HFFc6 (cell line): ENCODE results near the gene NTN1. TPM values are rescaled to one million over a fixed set of nuclear protein-coding genes. Genes with fewer than 3 reads are reported as not detected.

Experiments
- DNase-seq: peaks from one replicate; pipeline ENCODE4 v3.0.0-alpha.2; 2018
- H3K27ac Mint-ChIP-seq: 2 replicates; pipeline ENCODE4 v1.8.0; 2020; ENCODE audit warnings: mild to moderate bottlenecking, mixed read lengths
- H3K27me3 Mint-ChIP-seq: 2 replicates; pipeline ENCODE4 v1.8.0; 2021; ENCODE audit warnings: mild to moderate bottlenecking, moderate library complexity, mixed read lengths; ENCODE audit not compliant: insufficient read depth
- H3K36me3 Mint-ChIP-seq: 2 replicates; pipeline ENCODE4 v1.8.0; 2021; ENCODE audit warnings: low read depth, mixed read lengths
- H3K4me1 Mint-ChIP-seq: 2 replicates; pipeline ENCODE4 v1.8.0; 2020; ENCODE audit warnings: low read depth, mixed read lengths
- H3K4me3 Mint-ChIP-seq: 2 replicates; pipeline ENCODE4 v1.8.0; 2020; ENCODE audit warnings: mild to moderate bottlenecking, moderate library complexity, mixed read lengths
- H3K9me3 Mint-ChIP-seq: 2 replicates; pipeline ENCODE4 v1.8.0; 2020; ENCODE audit warnings: mild to moderate bottlenecking, mixed read lengths
- CTCF ChIP-seq: fragments of 200-600 bp; sonication (generic); IDR thresholded peaks from 2 replicates; pipeline ENCODE4 v1.5.0; 2021; ENCODE audit warnings: antibody characterized with exemption, mild to moderate bottlenecking
- total RNA-seq, 6 experiments: library from RNA; stranded (reverse); fragmentation: NEBNext Ultra II Directional; extraction: Animal tissue kit (Norgen Biotek cat#: 25700); gene quantifications; 2 replicates in 1 of 6; 3 replicates in 5 of 6; pipeline ENCODE4 v1.2.3, GENCODE V29; 2021

NTN1 gene
- total RNA-seq, 6 experiments from 2014 or later = not detected

- no peak for TF ChIP-seq CTCF
- Mint-ChIP-seq H3K27ac (no peak overlapping the region), H3K4me1 (no peaks in the 10 kb centered on the region), H3K36me3 (no peaks in the 10 kb centered on the region), H3K4me3 (no peak overlapping the region), H3K9me3 (peaks cover 17% of the 10 kb centered on the region), H3K27me3 (no peaks in the 10 kb centered on the region)
- DNase-seq = no peak
Observed at GRCh38 chr17:9224485-9224884, 203.2 kb downstream of the NTN1 start.

- H3K4me3 Mint-ChIP-seq = no peak overlapping the region
- H3K9me3 Mint-ChIP-seq = peaks cover 16% of the 10 kb centered on the region
- no peaks in the 10 kb centered on the region for H3K36me3 Mint-ChIP-seq
- no peaks in the 10 kb centered on the region; the same call in 1 of the 2 replicates for H3K27me3 Mint-ChIP-seq
- H3K27ac Mint-ChIP-seq = no peak overlapping the region
- H3K4me1 Mint-ChIP-seq = no peaks in the 10 kb centered on the region
- 0 out of 2 replicates have a peak, but pooled peaks have one; percentile 13 for TF ChIP-seq CTCF
- no peak for DNase-seq
Observed at GRCh38 chr17:9225305-9226101, 204.2 kb downstream of the NTN1 start.

GRCh38 chr17:9226130-9226793 lies 205.0 kb downstream of the NTN1 start:
- no peaks in the 10 kb centered on the region; the same call in 1 of the 2 replicates for H3K27me3 Mint-ChIP-seq
- no peaks in the 10 kb centered on the region for H3K36me3 Mint-ChIP-seq

GRCh38 chr17:9226794-9227135 lies 205.5 kb downstream of the NTN1 start:
- H3K4me3 Mint-ChIP-seq = no peak overlapping the region
- no peaks in the 10 kb centered on the region; the same call in 1 of the 2 replicates for H3K27me3 Mint-ChIP-seq
- no peak for TF ChIP-seq CTCF
- no peak for DNase-seq
- H3K4me1 Mint-ChIP-seq = no peaks in the 10 kb centered on the region
- H3K27ac Mint-ChIP-seq = no peak overlapping the region
- peaks cover 14% of the 10 kb centered on the region for H3K9me3 Mint-ChIP-seq
- no peaks in the 10 kb centered on the region for H3K36me3 Mint-ChIP-seq

More at GRCh38 chr17:9226130-9226793, 205.0 kb downstream of the NTN1 start:
- H3K9me3 Mint-ChIP-seq = peaks cover 14% of the 10 kb centered on the region
- H3K4me3 Mint-ChIP-seq = no peak overlapping the region
- no peak overlapping the region for H3K27ac Mint-ChIP-seq
- DNase-seq = no peak
- no peak for TF ChIP-seq CTCF
- H3K4me1 Mint-ChIP-seq = no peaks in the 10 kb centered on the region

- H3K36me3 Mint-ChIP-seq = no peaks in the 10 kb centered on the region
- H3K9me3 Mint-ChIP-seq = peaks cover 10% of the 10 kb centered on the region; the same call in 1 of the 2 replicates
- H3K27me3 Mint-ChIP-seq = no peaks in the 10 kb centered on the region; the same call in 1 of the 2 replicates
- TF ChIP-seq CTCF = no peak
- DNase-seq = no peak
- H3K27ac Mint-ChIP-seq = no peak overlapping the region
- H3K4me3 Mint-ChIP-seq = no peak overlapping the region
- no peaks in the 10 kb centered on the region for H3K4me1 Mint-ChIP-seq
Observed at GRCh38 chr17:9227819-9228407, 206.6 kb downstream of the NTN1 start.
